Loucy (cell line): ENCODE data around the gene CEP70.

Experiments
- CTCF ChIP-seq: fragments of 200-600 bp; sonication (generic); conservative IDR thresholded peaks from 2 replicates; pipeline ENCODE4 v1.5.1; 2014; ENCODE audit warnings: mild to moderate bottlenecking, antibody characterized with exemption, low read length
- EZH2phosphoT487 ChIP-seq: fragments of 200-600 bp; IDR thresholded peaks from 2 replicates; pipeline ENCODE4 v1.6.1; 2018; ENCODE audit warnings: antibody characterized with exemption, mild to moderate bottlenecking, moderate library complexity, borderline replicate concordance

GRCh38 chr3:138467931-138468330 is 126.1 kb downstream of the CEP70 start:
- TF ChIP-seq CTCF (no peak), EZH2phosphoT487 (no peak)
